Vagina (tissue), 2 donors: ENCODE measurements around the gene PYGM.

Source experiments
- POLR2A ChIP-seq, 2 donors: fragments of 450-650 bp; IDR thresholded peaks; one replicate each; pipeline ENCODE4 v1.6.1; 2017; ENCODE audit warnings: antibody characterized with exemption in 2 of 2, mild to moderate bottlenecking in 2 of 2, moderate library complexity in 2 of 2
- POLR2AphosphoS5 ChIP-seq, 2 donors: sonication (generic); formaldehyde crosslinking; IDR thresholded peaks; one replicate each; pipeline ENCODE4 v1.9.0; 2017; ENCODE audit warnings: antibody characterized with exemption in 2 of 2, mild to moderate bottlenecking in 2 of 2, low read depth in 1 of 2; ENCODE audit not compliant: insufficient read depth in 1 of 2
- TF ChIP-seq, protein P1 (sequence below), 3 experiments: fragments of 450-650 bp in 2 of 3; fragments of 200-600 bp in 1 of 3; sonication (generic) in 1 of 3; IDR thresholded peaks; one replicate each; pipeline ENCODE4 v1.5.1; 2017 to 2019; ENCODE audit warnings: antibody characterized with exemption in 3 of 3, mild to moderate bottlenecking in 2 of 3, moderate library complexity in 2 of 3

GRCh38 chr11:64697663-64698375, 62.0 kb downstream of the PYGM start:
- TF ChIP-seq, protein P1, sequence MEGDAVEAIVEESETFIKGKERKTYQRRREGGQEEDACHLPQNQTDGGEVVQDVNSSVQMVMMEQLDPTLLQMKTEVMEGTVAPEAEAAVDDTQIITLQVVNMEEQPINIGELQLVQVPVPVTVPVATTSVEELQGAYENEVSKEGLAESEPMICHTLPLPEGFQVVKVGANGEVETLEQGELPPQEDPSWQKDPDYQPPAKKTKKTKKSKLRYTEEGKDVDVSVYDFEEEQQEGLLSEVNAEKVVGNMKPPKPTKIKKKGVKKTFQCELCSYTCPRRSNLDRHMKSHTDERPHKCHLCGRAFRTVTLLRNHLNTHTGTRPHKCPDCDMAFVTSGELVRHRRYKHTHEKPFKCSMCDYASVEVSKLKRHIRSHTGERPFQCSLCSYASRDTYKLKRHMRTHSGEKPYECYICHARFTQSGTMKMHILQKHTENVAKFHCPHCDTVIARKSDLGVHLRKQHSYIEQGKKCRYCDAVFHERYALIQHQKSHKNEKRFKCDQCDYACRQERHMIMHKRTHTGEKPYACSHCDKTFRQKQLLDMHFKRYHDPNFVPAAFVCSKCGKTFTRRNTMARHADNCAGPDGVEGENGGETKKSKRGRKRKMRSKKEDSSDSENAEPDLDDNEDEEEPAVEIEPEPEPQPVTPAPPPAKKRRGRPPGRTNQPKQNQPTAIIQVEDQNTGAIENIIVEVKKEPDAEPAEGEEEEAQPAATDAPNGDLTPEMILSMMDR (IDR thresholded peaks at IDR 0.05), result no peak
- TF ChIP-seq POLR2AphosphoS5 (IDR thresholded peaks at IDR 0.05; ENCODE audit: insufficient read depth in 1 of 2, low read depth in 1 of 2) (no peak), POLR2A (IDR thresholded peaks at IDR 0.05) (no peak)
